NK-92 treated with Interleukin-12 subunit alpha and Interleukin-12 subunit beta, amount 100 ng/mL, for 24 hours (cell line): ENCODE measurements around the gene ROBO1.
"Not testable (repeated sequence)": the region's sequence is repeated elsewhere in the genome, so short reads cannot be mapped to it uniquely, and the experiment has no call there.

Source experiments
- DNase-seq: peaks from one replicate; lab custom pipeline; 2025; lab: John Stamatoyannopoulos, UW

The ROBO1 gene

DNA sequence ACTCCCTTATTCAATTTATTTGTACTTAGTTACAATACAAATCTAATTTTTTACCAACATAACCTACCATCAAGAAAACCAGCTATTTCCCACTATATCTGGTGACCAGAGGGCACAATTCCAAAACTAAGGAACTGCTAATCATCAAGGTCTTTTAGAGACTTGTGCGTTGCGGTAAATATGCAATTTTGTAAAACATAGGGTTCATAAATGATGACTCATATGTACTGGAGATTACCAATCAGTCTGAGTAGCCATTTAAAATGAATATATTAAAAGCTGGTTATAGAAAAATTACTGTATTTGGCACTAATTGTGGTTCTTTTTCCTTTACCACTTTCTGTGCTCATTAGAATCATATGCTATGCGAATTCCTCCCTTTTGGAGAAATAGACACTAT lies 859.6 kb downstream of the ROBO1 start:
- DNase-seq, result no peak

GRCh38 chr3:78907367-78907766 lies 860.4 kb downstream of the ROBO1 start:
- DNase-seq, result no peak

- no peak for DNase-seq
These were observed 860.9 kb downstream of the ROBO1 start for GRCh38 chr3:78906930-78907329.

DNA sequence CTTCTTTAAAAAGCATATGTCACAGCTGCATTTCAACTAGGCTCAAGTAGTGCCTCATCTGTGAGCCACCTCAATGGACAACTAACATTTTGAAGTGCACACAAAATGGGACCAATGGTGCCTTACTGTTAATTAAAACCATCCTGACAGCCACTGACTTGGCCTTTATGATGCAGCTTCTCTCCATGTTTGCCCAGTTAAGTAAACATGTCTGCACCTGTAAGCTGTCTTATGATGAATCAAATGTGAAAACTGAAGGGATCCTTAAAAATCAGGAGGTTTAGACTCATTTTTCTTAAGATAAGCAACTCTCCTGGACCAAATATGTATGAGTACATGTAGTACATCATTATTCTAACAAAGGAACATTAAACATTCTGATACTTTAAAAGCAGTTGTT lies 861.6 kb downstream of the ROBO1 start:
- no peak for DNase-seq

GRCh38 chr3:78905700-78906099 lies 862.1 kb downstream of the ROBO1 start:
- no peak for DNase-seq

- DNase-seq, result no peak
These were observed 866.3 kb downstream of the ROBO1 start for GRCh38 chr3:78901544-78901943.

DNA sequence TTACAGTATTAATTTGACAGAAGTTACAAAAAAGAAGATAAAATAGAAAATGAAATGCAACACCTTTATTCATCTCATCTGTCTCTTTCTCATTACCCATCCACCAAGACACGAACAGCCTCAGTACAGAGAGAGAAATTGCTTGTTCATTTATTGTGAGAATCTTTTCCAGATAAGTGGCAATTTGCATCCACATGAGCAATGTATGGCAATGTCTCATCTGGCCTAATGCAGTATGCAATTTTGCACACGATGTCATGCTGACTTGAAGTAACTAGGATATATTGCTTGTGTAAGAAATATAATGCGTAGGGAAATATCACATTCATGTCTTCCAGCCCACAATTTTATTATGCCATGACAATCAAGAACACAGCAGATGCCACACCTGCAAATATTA lies 866.9 kb downstream of the ROBO1 start:
- no peak for DNase-seq

DNA sequence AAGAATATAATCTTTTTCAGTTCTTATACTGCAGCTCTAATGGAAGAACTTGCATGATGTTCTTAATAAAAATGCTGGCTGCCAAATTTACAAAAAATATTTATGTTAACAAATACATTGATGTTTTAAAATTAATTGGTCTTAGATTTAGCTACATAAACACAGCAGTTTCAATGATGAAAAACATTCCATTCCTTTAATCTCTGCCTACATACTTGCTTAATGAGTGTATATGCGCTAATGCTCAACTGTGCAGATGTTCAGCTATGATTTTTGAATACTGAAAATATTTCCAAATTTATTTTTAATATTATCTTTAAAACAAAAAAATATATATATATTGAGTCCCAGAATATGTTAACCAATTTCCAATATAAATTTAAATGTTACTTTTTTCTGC lies 867.4 kb downstream of the ROBO1 start:
- no peak for DNase-seq

DNA sequence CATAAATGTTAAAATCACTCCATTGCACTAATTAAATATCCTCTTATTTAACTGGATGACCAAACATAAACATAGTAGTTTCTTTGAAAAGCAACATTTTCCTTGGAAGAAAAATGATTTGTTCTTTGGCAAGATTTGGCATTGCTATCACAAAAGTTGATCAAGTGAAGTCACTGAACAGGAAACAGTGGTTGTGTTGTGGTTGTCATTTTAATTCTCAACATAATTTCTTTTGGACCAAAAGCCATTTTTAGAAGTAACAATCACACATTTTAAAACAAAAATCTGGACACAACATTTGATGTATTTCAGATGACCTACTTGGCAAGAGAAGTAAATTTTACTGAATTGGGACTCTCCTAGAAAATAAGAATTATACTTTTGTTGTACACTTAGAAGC lies 872.3 kb downstream of the ROBO1 start:
- DNase-seq, result no peak

DNA sequence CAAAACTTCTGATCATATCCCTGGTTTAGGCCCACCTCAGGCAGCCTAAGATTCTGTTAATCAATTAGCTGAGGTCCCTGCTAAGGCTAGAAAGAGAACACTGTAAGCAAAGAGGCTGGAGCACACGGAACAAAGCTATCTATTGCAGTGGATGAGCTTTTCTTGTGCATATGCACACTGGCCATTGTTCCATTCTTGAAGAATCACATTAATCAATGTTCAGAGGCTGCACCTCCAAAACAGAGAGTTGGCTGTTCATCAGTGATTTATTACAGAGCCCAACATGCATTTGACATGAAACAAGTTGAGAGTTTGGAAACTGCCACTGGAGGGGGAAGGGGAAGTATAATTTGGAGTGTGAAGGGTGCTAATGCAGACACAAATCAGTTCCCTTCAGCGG lies 873.0 kb downstream of the ROBO1 start:
- DNase-seq, result no peak

DNA sequence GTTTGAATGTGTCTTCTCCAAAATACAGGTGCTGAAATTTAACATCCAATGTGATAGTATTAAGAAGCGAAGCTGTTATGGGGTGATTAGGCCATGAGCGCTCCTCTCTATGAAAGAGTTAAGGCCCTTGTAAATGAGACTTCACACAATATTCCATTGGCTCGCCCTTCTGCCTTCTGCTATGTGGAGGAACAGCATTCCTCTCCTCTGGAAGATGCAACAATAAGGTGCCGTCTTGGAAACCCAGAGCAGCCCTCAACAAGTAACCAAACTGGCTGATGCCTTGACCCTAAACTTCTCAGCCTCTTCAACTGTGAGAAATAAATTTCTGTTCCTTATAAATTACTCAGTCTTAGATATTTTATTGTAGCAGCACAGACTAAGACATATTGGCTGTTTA lies 874.6 kb downstream of the ROBO1 start:
- no peak for DNase-seq

GRCh38 chr3:78889348-78889747 lies 878.5 kb downstream of the ROBO1 start:
- no peak for DNase-seq

GRCh38 chr3:78888635-78889034 lies 879.2 kb downstream of the ROBO1 start:
- DNase-seq, result no peak

GRCh38 chr3:78887547-78888011 lies 880.2 kb downstream of the ROBO1 start:
- DNase-seq, result no peak

DNA sequence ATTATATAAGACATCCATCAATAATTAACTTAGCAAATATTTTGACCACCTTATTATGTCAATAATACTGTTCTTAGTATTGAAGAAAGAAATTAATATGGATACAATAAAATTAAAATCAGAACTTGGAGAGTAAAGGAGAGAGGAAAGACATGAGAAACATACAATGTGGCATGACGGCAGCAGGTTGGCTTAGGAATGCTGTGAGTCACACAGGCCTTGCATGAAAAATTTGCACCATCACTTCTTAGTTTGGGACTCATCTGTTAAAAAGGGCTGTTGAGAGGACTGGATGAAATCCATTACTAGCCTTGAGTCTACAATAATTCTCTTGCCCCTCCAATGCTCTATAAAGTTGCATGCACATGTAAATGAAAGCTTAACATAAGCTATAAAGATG lies 880.8 kb downstream of the ROBO1 start:
- DNase-seq, result no peak

- DNase-seq, result not testable (repeated sequence)
These were observed 883.2 kb downstream of the ROBO1 start for GRCh38 chr3:78884567-78884966.

DNA sequence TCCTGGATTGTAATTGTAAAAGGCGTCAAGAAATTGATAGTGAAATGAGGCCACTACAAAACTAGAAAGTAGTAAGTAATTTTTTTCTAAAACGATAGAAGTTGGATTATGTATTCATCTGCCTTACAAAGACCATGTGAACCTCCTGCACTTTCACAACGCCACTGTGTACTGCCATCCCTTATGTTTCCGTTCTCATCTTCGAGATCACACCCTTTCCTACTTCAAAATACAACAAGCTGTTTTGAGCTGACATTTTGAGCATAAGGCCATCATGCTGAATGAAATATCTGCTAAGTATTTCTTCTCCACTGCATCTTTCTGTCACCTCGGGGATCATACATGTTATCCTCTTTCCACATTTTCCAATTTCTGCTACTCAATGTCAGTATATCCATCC lies 885.5 kb downstream of the ROBO1 start:
- no peak for DNase-seq

- no peak for DNase-seq
These were observed 886.3 kb downstream of the ROBO1 start for GRCh38 chr3:78881501-78881900.

GRCh38 chr3:78880603-78881461 lies 887.0 kb downstream of the ROBO1 start:
- no peak for DNase-seq

DNA sequence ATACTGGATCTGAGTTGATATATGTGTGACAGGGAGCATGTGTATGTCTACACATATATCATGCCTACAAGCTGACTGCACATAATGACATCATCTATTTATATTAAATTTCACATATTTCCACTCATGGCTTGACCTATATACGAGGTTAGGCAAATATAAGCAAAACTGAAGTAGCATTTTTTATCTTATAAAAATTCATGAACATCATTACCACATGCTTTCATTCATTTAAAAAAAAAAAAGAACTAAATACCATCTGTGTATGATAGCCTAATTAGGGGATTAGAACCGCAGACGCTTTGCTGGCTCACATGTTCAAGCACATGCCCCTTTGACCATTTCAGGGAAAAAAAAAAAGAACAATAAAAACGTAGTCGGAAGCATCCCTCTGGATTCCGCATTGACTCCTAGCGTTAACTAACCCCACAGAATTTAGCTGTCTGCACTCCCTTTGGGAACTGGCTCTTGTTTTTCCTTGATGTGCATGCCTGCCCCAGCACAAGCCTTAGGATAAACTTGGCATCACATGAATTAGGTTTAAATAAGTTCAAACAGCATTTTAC lies 888.4 kb downstream of the ROBO1 start:
- no peak for DNase-seq

GRCh38 chr3:78878789-78879188 lies 889.0 kb downstream of the ROBO1 start:
- DNase-seq, result no peak

- no peak for DNase-seq
These were observed 889.8 kb downstream of the ROBO1 start for GRCh38 chr3:78878011-78878410.

- no peak for DNase-seq
These were observed 891.9 kb downstream of the ROBO1 start for GRCh38 chr3:78875851-78876250.

DNA sequence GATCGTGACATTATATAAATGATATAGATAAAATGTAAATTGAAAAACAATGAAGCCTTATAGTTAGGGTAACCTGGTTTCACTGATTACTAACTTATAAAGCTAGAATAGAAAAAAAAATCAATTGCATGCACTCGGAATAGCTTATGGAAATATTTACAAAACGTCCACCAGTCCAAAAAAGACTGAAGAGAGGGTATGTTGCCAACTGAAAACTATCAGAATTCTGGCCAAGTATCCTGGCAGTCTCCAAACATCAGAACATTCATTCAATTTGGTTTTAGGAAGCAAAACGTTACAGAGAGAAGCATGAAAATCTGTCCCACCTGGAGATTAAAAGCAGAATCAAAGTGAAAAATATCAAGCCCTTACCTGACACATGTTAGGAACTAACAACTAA lies 892.4 kb downstream of the ROBO1 start:
- no peak for DNase-seq
